Stomach (tissue), 4 donors: ENCODE results near the gene LSAMP.

Experiments
- CTCF ChIP-seq, 7 experiments: fragments of 450-650 bp in 4 of 7; fragments of 200-600 bp in 3 of 7; sonication (generic) in 3 of 7; IDR thresholded peaks; one replicate each; pipeline ENCODE4 v1.5.1; 2016 to 2019; ENCODE audit warnings: antibody characterized with exemption in 7 of 7, control low read depth in 2 of 7, mild to moderate bottlenecking in 1 of 7
- POLR2A ChIP-seq, 4 donors: fragments of 450-650 bp; IDR thresholded peaks; one replicate each; pipeline ENCODE4 v1.6.1; 2016; ENCODE audit warnings: antibody characterized with exemption in 4 of 4, control low read depth in 2 of 4, mild to moderate bottlenecking in 1 of 4, moderate library complexity in 1 of 4

DNA sequence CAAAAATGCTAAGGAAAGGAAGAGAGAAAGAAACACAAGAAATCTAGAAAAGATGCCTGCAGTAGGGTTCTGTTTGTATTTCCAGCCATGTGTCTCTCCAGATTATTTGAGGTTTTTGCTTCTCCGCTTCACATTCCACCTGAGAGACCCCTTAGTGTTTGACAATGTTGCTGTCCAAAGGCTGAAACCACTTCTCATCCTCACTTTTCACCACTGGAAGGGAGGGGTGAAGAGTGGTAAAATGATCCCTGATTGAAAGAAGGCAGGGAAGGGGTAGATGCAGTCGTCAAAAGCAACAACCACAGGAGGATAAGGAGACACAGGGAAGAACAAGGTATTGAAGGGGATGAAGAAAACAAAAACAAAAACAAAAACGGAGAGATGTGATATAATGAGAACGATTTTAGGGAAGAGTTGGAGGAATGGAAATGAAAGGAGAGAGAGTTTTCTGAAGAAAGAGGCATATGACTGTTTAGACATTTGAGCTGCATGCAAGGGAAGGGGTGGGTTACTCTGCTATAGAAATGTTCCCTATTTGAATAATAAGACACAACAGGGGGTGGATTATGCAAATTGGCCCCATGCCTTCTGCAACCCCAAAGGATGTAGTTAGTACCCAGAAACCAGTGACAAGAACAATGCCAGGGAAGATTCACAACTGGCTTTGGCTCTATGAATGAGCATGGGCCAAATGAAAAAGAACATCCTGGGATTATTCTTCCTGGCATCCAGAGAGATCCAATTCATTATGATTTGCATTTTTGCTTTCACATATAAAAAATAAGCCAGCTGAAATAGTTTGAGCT lies 586.1 kb downstream of the LSAMP start:
- no peak for TF ChIP-seq POLR2A (IDR thresholded peaks at IDR 0.05)
- TF ChIP-seq CTCF (IDR thresholded peaks at IDR 0.05) = no peak
